SJCRH30 (cell line): ENCODE measurements around the gene ATP2A3. TPM values are rescaled to one million over a fixed set of nuclear protein-coding genes. Genes with fewer than 3 reads are reported as not detected.
A peak's percentile ranks its signal among the peaks of the same experiment; 100 is the strongest.

Experiments used
- DNase-seq, 2 experiments: peaks; one replicate each; pipeline ENCODE4 v3.0.0-alpha.2; 2015 to 2020
- H3K27ac ChIP-seq: fragments of 250-450 bp; sonication (Bioruptor Pico); 2 replicates; pipeline ENCODE4 v1.5.1; 2020; ENCODE audit warnings: mild to moderate bottlenecking, moderate library complexity
- H3K27me3 ChIP-seq: fragments of 250-450 bp; sonication (Bioruptor Pico); 2 replicates; pipeline ENCODE4 v1.5.1; 2020; ENCODE audit warnings: mild to moderate bottlenecking, moderate library complexity
- H3K36me3 ChIP-seq: fragments of 250-450 bp; sonication (Bioruptor Pico); 2 replicates; pipeline ENCODE4 v1.5.1; 2020; ENCODE audit warnings: mild to moderate bottlenecking, moderate library complexity
- H3K4me1 ChIP-seq: fragments of 250-450 bp; sonication (Bioruptor Pico); 2 replicates; pipeline ENCODE4 v1.5.1; 2020; ENCODE audit warnings: mild to moderate bottlenecking, moderate library complexity
- H3K4me3 ChIP-seq: fragments of 250-450 bp; sonication (Bioruptor Pico); 2 replicates; pipeline ENCODE4 v1.5.1; 2020; ENCODE audit warnings: mild to moderate bottlenecking, moderate library complexity
- H3K9me3 ChIP-seq: fragments of 250-450 bp; sonication (Bioruptor Pico); replicated peaks from 2 replicates; pipeline ENCODE4 v1.5.1; 2020; ENCODE audit warnings: mild to moderate bottlenecking, moderate library complexity
- total RNA-seq: library from RNA; depleted of rRNA; stranded (reverse); fragments of >200 nt; shearing (Covaris generic); gene quantifications from 2 replicates; pipeline ENCODE4 v1.2.3, GENCODE V29; 2014; rRNA removed

ATP2A3 gene
- total RNA-seq, 1 experiment from 2014 or later = 2.0 TPM

DNA sequence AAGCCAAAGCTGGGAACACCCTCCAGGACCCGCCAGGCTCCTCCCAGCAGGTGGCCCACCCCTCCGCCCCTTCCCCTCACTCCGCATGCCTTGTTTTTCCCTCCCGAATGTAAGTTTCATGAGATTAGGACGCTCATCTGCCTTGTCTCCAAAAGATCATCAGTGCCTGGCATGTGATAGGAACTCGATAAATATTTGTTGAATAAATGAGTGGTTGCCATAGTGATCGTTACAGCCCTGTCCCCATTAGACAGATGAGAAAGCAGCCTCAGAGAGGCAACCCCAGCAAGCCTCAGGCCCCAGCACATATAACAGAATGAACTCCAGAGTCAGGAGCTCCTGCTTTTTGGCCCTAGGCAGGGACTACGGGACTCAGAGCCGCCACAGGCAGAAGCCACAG is 76.4 kb downstream of the ATP2A3 start:
- Histone ChIP-seq H3K36me3 (no peaks in the 10 kb centered on the region), H3K4me3 (no peak overlapping the region), H3K27ac (no peak overlapping the region), H3K9me3 (no peaks in the 10 kb centered on the region), H3K4me1 (peaks cover 24% of the 10 kb centered on the region), H3K27me3 (no peaks in the 10 kb centered on the region)
- DNase-seq = no peak

- no peak overlapping the region for H3K4me3 ChIP-seq
- H3K27ac ChIP-seq = no peak overlapping the region
- H3K4me1 ChIP-seq = peaks cover 24% of the 10 kb centered on the region
- H3K9me3 ChIP-seq = no peaks in the 10 kb centered on the region
- H3K27me3 ChIP-seq = no peaks in the 10 kb centered on the region
- no peaks in the 10 kb centered on the region for H3K36me3 ChIP-seq
- DNase-seq = no peak
These were observed 76.8 kb downstream of the ATP2A3 start for GRCh38 chr17:3887394-3887793.

DNA sequence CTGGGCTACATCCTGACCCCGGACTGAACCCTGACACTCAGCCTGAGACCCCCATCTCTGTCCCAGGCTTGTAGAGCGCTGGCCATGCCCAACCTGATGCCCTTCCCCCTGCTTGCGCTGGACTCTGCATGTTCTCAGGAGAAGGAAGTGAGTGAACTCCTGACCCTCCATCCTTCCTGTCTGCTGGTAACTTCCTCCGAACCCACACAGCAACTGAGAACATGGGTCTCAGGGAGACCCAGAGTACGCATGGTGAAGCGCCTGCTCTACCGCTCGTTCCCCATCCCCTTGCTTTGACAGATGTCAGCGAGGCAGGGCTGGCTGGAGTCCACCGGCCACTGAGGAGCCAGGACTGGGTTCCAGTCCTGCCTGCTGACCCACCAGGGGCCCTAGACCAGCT is 77.5 kb downstream of the ATP2A3 start:
- DNase-seq = no peak
- H3K4me3 ChIP-seq = no peak overlapping the region
- H3K4me1 ChIP-seq = peaks cover 21% of the 10 kb centered on the region
- H3K27me3 ChIP-seq = no peaks in the 10 kb centered on the region
- H3K9me3 ChIP-seq = no peaks in the 10 kb centered on the region
- H3K36me3 ChIP-seq = no peaks in the 10 kb centered on the region
- no peak overlapping the region for H3K27ac ChIP-seq

DNA sequence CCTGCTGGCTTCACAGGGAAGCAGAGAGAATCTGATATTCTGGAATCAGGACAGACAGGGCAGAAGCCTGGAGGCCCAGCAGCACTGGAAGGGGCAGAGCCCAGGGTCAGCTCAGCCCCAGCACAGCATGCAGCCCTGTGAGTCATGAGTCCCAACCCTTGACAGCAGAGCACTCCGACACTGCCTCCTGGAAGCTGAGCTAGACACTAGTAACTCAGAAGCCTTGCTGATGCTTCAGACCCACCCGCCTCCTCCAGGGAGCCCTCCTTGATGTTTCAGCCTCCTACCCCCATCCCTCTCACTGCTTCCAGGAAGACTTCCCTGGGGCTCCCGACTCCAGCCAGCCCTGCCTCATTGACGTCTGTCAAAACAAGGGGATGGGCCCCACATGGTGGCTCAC is 78.3 kb downstream of the ATP2A3 start:
- Histone ChIP-seq H3K4me1 (peaks cover 13% of the 10 kb centered on the region), H3K27ac (no peak overlapping the region), H3K36me3 (no peaks in the 10 kb centered on the region), H3K4me3 (no peak overlapping the region), H3K27me3 (no peaks in the 10 kb centered on the region), H3K9me3 (no peaks in the 10 kb centered on the region)
- DNase-seq = no peak

- no peaks in the 10 kb centered on the region for H3K27me3 ChIP-seq
- H3K27ac ChIP-seq = no peak overlapping the region
- H3K4me3 ChIP-seq = no peak overlapping the region
- no peaks in the 10 kb centered on the region for H3K9me3 ChIP-seq
- H3K4me1 ChIP-seq = peaks cover 11% of the 10 kb centered on the region
- no peaks in the 10 kb centered on the region for H3K36me3 ChIP-seq
- no peak for DNase-seq
These were observed 79.0 kb downstream of the ATP2A3 start for GRCh38 chr17:3885271-3885670.

DNA sequence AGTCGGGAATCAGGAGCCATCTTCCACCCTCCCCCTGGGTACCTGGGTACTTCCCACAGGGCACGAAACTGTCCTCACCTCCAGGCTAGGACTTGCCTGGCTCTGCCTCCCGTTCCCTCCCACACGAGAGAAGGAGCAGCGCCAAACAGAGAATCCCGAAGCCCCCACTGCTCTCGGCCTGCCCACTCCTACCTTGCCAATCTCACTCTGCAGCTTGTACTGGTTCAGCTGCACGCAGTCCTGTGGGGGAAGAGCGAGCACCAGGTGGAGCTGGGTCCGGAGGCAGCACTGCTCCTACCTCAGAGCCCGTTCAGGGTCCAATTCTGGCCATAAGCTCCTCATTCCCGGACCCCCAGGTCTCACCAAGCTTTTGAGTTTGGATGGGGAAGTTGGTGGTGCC is 80.0 kb downstream of the ATP2A3 start:
- H3K9me3 ChIP-seq = no peaks in the 10 kb centered on the region
- H3K36me3 ChIP-seq = no peaks in the 10 kb centered on the region
- peaks cover 8% of the 10 kb centered on the region for H3K4me1 ChIP-seq
- H3K27me3 ChIP-seq = no peaks in the 10 kb centered on the region
- no peak overlapping the region for H3K4me3 ChIP-seq
- H3K27ac ChIP-seq = no peak overlapping the region
- no peak for DNase-seq

- H3K4me1 ChIP-seq = peaks cover 17% of the 10 kb centered on the region
- DNase-seq = no peak
- no peak overlapping the region for H3K27ac ChIP-seq
- no peaks in the 10 kb centered on the region for H3K9me3 ChIP-seq
- no peak overlapping the region for H3K4me3 ChIP-seq
- H3K36me3 ChIP-seq = no peaks in the 10 kb centered on the region
- H3K27me3 ChIP-seq = no peaks in the 10 kb centered on the region
These were observed 82.0 kb downstream of the ATP2A3 start for GRCh38 chr17:3882276-3882675.

DNA sequence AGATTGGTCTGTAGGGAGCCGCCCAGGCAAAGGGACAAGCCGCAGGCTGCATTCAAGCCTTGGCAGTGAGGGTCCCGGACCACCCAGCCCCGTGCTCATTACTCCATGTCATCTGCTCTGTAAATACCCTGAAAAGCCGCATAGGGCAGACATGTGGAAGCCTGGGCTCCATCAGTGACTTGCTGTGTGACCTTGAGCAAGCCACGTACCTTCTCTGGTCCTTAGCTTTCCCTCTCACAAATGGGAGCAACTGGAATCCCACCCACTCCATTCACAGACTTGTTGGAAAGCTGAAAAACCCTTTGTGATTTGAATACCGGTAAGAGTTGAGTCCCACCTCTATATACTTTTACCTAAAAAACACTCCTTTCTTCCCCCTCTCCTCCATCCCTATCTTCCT is 83.3 kb downstream of the ATP2A3 start:
- Histone ChIP-seq H3K4me3 (no peak overlapping the region), H3K27ac (no peak overlapping the region), H3K27me3 (no peaks in the 10 kb centered on the region), H3K4me1 (peaks cover 17% of the 10 kb centered on the region), H3K36me3 (no peaks in the 10 kb centered on the region), H3K9me3 (no peaks in the 10 kb centered on the region)
- DNase-seq = no peak

GRCh38 chr17:3879591-3880417 is 84.4 kb downstream of the ATP2A3 start:
- H3K36me3 ChIP-seq = no peaks in the 10 kb centered on the region
- H3K27ac ChIP-seq = peak overlapping the region; percentile 77
- H3K4me1 ChIP-seq = peaks cover 17% of the 10 kb centered on the region
- no peaks in the 10 kb centered on the region for H3K27me3 ChIP-seq
- no peaks in the 10 kb centered on the region for H3K9me3 ChIP-seq
- peak overlapping the region; percentile 19 for H3K4me3 ChIP-seq
- DNase-seq = peak; percentile 47 to 62

GRCh38 chr17:3879186-3879585 is 85.1 kb downstream of the ATP2A3 start:
- Histone ChIP-seq H3K4me1 (peaks cover 17% of the 10 kb centered on the region), H3K27ac (peak overlapping the region; percentile 77), H3K36me3 (no peaks in the 10 kb centered on the region), H3K9me3 (no peaks in the 10 kb centered on the region), H3K4me3 (no peak overlapping the region), H3K27me3 (no peaks in the 10 kb centered on the region)
- peak; percentile 94 to 96 for DNase-seq

GRCh38 chr17:3877220-3877619 is 87.0 kb downstream of the ATP2A3 start:
- no peak for DNase-seq
- Histone ChIP-seq H3K9me3 (no peaks in the 10 kb centered on the region), H3K36me3 (no peaks in the 10 kb centered on the region), H3K27ac (no peak overlapping the region), H3K4me3 (no peak overlapping the region), H3K4me1 (peaks cover 17% of the 10 kb centered on the region), H3K27me3 (no peaks in the 10 kb centered on the region)

DNA sequence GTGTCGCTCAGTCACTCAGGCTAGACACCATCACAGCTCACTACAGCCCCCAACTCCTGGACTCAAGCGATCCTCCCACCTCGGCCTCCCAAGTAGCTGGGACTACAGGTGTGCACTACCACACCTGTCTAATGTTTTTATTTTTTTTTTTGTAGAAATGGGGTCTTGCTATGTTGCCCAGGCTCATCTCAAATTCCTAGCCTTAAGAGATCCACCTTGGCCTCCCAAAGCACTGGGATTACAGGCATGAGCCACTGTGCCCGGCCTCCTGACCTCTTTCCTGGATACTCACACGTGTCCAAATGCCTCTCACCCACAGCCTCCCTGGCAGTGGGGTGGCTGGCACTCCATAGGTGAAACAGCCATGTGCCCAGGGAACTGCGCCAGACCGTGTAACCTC is 88.9 kb downstream of the ATP2A3 start:
- no peak for DNase-seq
- no peak overlapping the region for H3K27ac ChIP-seq
- H3K36me3 ChIP-seq = no peaks in the 10 kb centered on the region
- H3K9me3 ChIP-seq = no peaks in the 10 kb centered on the region
- H3K27me3 ChIP-seq = no peaks in the 10 kb centered on the region
- no peak overlapping the region for H3K4me3 ChIP-seq
- peaks cover 12% of the 10 kb centered on the region for H3K4me1 ChIP-seq

Other genes starting within 250 kb of the ATP2A3 start
- 15.2 and 15.9 TPM in 2 replicates for gene HASPIN, start 240.5 kb downstream of the ATP2A3 start, total RNA-seq
- 31.0 and 31.6 TPM in 2 replicates for gene ITGAE, start 163.2 kb downstream of the ATP2A3 start, total RNA-seq
- gene NCBP3, start 118.2 kb downstream of the ATP2A3 start, total RNA-seq = 23.3 and 25.4 TPM in 2 replicates
- 3.4 TPM in 2 replicates for gene CAMKK1, start 71.4 kb downstream of the ATP2A3 start, total RNA-seq
- 0.06 TPM in 1 of 2 replicates, not detected in the other for gene P2RX1, start 48.0 kb downstream of the ATP2A3 start, total RNA-seq
- 13.2 and 17.4 TPM in 2 replicates for gene ZZEF1, start 178.6 kb upstream of the ATP2A3 start, total RNA-seq
- 3.0 and 3.2 TPM in 2 replicates for gene CYB5D2, start 178.8 kb upstream of the ATP2A3 start, total RNA-seq